H9 (cell line): ENCODE results near the gene TBC1D9B. TPM values are rescaled to one million over a fixed set of nuclear protein-coding genes. Genes with fewer than 3 reads are reported as not detected.

Experiments
- DNase-seq: peaks from one replicate; pipeline ENCODE4 v3.0.0-alpha.2; 2017
- H2AFZ ChIP-seq: one replicate; pipeline ENCODE4 v1.6.1; 2013; ENCODE audit warnings: mild to moderate bottlenecking, low read length, control low read depth, moderate library complexity
- H2AK5ac ChIP-seq: 2 replicates; pipeline ENCODE4 v1.6.1; 2013; ENCODE audit warnings: low read length, control low read depth, mixed read lengths; ENCODE audit not compliant: insufficient read length
- H2BK120ac ChIP-seq: one replicate; pipeline ENCODE4 v1.6.1; 2013; ENCODE audit warnings: low read depth, mild to moderate bottlenecking, low read length, control low read depth, inconsistent platforms; ENCODE audit not compliant: poor library complexity, severe bottlenecking
- H2BK12ac ChIP-seq: 2 replicates; pipeline ENCODE4 v1.6.1; 2013; ENCODE audit warnings: low read length, control low read depth, mixed read lengths, low read depth; ENCODE audit not compliant: insufficient read length
- H2BK15ac ChIP-seq: 2 replicates; pipeline ENCODE4 v1.6.1; 2013; ENCODE audit warnings: low read depth, low read length, control low read depth
- H2BK20ac ChIP-seq: one replicate; pipeline ENCODE4 v1.6.1; 2013; ENCODE audit warnings: low read depth, mild to moderate bottlenecking, low read length, control low read depth, inconsistent platforms; ENCODE audit not compliant: poor library complexity, severe bottlenecking
- H2BK5ac ChIP-seq: 2 replicates; pipeline ENCODE4 v1.6.1; 2013; ENCODE audit warnings: low read length, control low read depth, mixed read lengths; ENCODE audit not compliant: insufficient read length
- H3K14ac ChIP-seq: 2 replicates; pipeline ENCODE4 v1.6.1; 2013; ENCODE audit warnings: low read length, control low read depth; ENCODE audit not compliant: insufficient read depth
- H3K18ac ChIP-seq: 2 replicates; pipeline ENCODE4 v1.6.1; 2013; ENCODE audit warnings: low read depth, mild to moderate bottlenecking, mixed read lengths, low read length, control low read depth; ENCODE audit not compliant: insufficient read length
- H3K23ac ChIP-seq: 2 replicates; pipeline ENCODE4 v1.6.1; 2013; ENCODE audit warnings: low read length, control low read depth, mixed read lengths, low read depth; ENCODE audit not compliant: insufficient read length
- H3K23me2 ChIP-seq: 2 replicates; pipeline ENCODE4 v1.6.1; 2013; ENCODE audit warnings: low read depth, mild to moderate bottlenecking, mixed read lengths, low read length, control low read depth; ENCODE audit not compliant: insufficient read length, poor library complexity, severe bottlenecking
- H3K27ac ChIP-seq: 2 replicates; pipeline ENCODE4 v1.5.1; 2013; ENCODE audit warnings: low read length, control low read depth, mixed read lengths, low read depth; ENCODE audit not compliant: insufficient read length
- H3K27me3 ChIP-seq: 2 replicates; pipeline ENCODE4 v1.6.1; 2013; ENCODE audit warnings: low read length, control low read depth, inconsistent platforms; ENCODE audit not compliant: insufficient read depth
- H3K4ac ChIP-seq: 2 replicates; pipeline ENCODE4 v1.6.1; 2013; ENCODE audit warnings: low read depth, mild to moderate bottlenecking, control low read depth, inconsistent platforms, low read length, moderate library complexity
- H3K4me1 ChIP-seq: 2 replicates; pipeline ENCODE4 v1.6.1; 2013; ENCODE audit warnings: low read length, control low read depth, inconsistent platforms; ENCODE audit not compliant: insufficient read depth
- H3K4me2 ChIP-seq: 2 replicates; pipeline ENCODE4 v1.6.1; 2013; ENCODE audit warnings: low read length, control low read depth, mixed read lengths; ENCODE audit not compliant: insufficient read length, insufficient read depth
- H3K56ac ChIP-seq: 2 replicates; pipeline ENCODE4 v1.6.1; 2013; ENCODE audit warnings: low read depth, mild to moderate bottlenecking, mixed read lengths, low read length, control low read depth; ENCODE audit not compliant: insufficient read length
- H3K79me1 ChIP-seq: 2 replicates; pipeline ENCODE4 v1.6.1; 2013; ENCODE audit warnings: low read depth, mild to moderate bottlenecking, moderate library complexity, low read length, control low read depth, inconsistent platforms; ENCODE audit not compliant: insufficient read depth, poor library complexity, severe bottlenecking
- H3K79me2 ChIP-seq: 2 replicates; pipeline ENCODE4 v1.6.1; 2013; ENCODE audit warnings: low read length, control low read depth, inconsistent platforms; ENCODE audit not compliant: insufficient read depth
- H3K9ac ChIP-seq: 2 replicates; pipeline ENCODE4 v1.6.1; 2013; ENCODE audit warnings: low read length, control low read depth, mixed read lengths; ENCODE audit not compliant: insufficient read length; ENCODE audit errors: extremely low read depth
- H3K9me3 ChIP-seq: one replicate; pipeline ENCODE4 v1.6.1; 2013; ENCODE audit warnings: low read depth, low read length, inconsistent platforms; ENCODE audit not compliant: control insufficient read depth
- H3T11ph ChIP-seq: one replicate; pipeline ENCODE4 v1.6.1; 2013; ENCODE audit warnings: mild to moderate bottlenecking, low read length, control low read depth, inconsistent platforms
- H4K20me1 ChIP-seq: one replicate; pipeline ENCODE4 v1.6.1; 2013; ENCODE audit not compliant: control insufficient read depth, insufficient read length, insufficient read depth
- H4K5ac ChIP-seq: 2 replicates; pipeline ENCODE4 v1.6.1; 2013; ENCODE audit warnings: low read depth, mild to moderate bottlenecking, mixed read lengths, low read length, control low read depth; ENCODE audit not compliant: insufficient read length
- H4K8ac ChIP-seq: replicated peaks from 2 replicates; pipeline ENCODE4 v1.6.1; 2013; ENCODE audit warnings: low read length, control low read depth, mixed read lengths, low read depth; ENCODE audit not compliant: insufficient read length
- H4K91ac ChIP-seq: 2 replicates; pipeline ENCODE4 v1.6.1; 2013; ENCODE audit warnings: low read depth, mild to moderate bottlenecking, moderate library complexity, mixed read lengths, low read length, control low read depth; ENCODE audit not compliant: insufficient read length
- H3K27ac Mint-ChIP-seq, 3 experiments: 2 replicates in 2 of 3; 3 replicates in 1 of 3; pipeline ENCODE4 v1.8.0; 2020 to 2021; ENCODE audit warnings: mixed read lengths in 3 of 3, mild to moderate bottlenecking in 1 of 3, moderate library complexity in 1 of 3
- H3K27me3 Mint-ChIP-seq: 2 replicates; pipeline ENCODE4 v1.8.0; 2021; ENCODE audit warnings: low read depth, mild to moderate bottlenecking, moderate library complexity, mixed read lengths
- H3K36me3 Mint-ChIP-seq, 3 experiments: 2 replicates in 2 of 3; 3 replicates in 1 of 3; pipeline ENCODE4 v1.8.0; 2020 to 2021; ENCODE audit warnings: low read depth in 3 of 3, mixed read lengths in 3 of 3; ENCODE audit not compliant: insufficient read depth in 1 of 3
- H3K4me1 Mint-ChIP-seq, 2 experiments: 2 replicates each; pipeline ENCODE4 v1.8.0; 2020; ENCODE audit warnings: mixed read lengths in 2 of 2
- H3K4me3 Mint-ChIP-seq, 2 experiments: 2 replicates in 1 of 2; 3 replicates in 1 of 2; pipeline ENCODE4 v1.8.0; 2020 to 2021; ENCODE audit warnings: mild to moderate bottlenecking in 2 of 2, mixed read lengths in 2 of 2, moderate library complexity in 1 of 2
- H3K9me3 Mint-ChIP-seq, 2 experiments: 2 replicates in 1 of 2; 3 replicates in 1 of 2; pipeline ENCODE4 v1.8.0; 2020; ENCODE audit warnings: mild to moderate bottlenecking in 2 of 2, mixed read lengths in 2 of 2, moderate library complexity in 1 of 2
- CTCF ChIP-seq: fragments of 200-600 bp; sonication (generic); conservative IDR thresholded peaks from 3 replicates; pipeline ENCODE4 v1.8.0; 2021; ENCODE audit warnings: antibody characterized with exemption, mild to moderate bottlenecking
- WGBS: extraction: QIAGEN DNeasy Blood & Tissue Kit; methylation state at CpG from one replicate; pipeline ENCODE4 v1.1.7; 2013; ENCODE audit warnings: missing lambda C conversion rate, low lambda C conversion rate, mixed read lengths; ENCODE audit not compliant: insufficient read length; ENCODE audit errors: extremely low coverage; 5-methylcytosine and 5-hydroxymethylcytosine counted together
- total RNA-seq: library from RNA; stranded (reverse); gene quantifications from 2 replicates; pipeline ENCODE4 v1.2.1, GENCODE V29; 2021

TBC1D9B gene
- total RNA-seq, 1 experiment from 2014 or later = 62.1 TPM

- no peak overlapping the region for H4K8ac ChIP-seq
- Mint-ChIP-seq H3K36me3 (peaks cover 5 to 35% (median 22%) of the 10 kb centered on the region in 3 experiments; a peak in 6 of 7 replicates), H3K4me1 (peaks cover 38% of the 10 kb centered on the region in 2 experiments), H3K4me3 (peak overlapping the region; percentile 35 to 46; a peak in 3 of 5 replicates), H3K27ac (no peak overlapping the region; a peak in 1 of 7 replicates), H3K9me3 (no peaks in the 10 kb centered on the region; a peak in 1 of 5 replicates), H3K27me3 (peaks cover 13% of the 10 kb centered on the region)
- no peak overlapping the region for H3K56ac ChIP-seq
- no peak overlapping the region for H3T11ph ChIP-seq
- no peak overlapping the region for H2BK20ac ChIP-seq
- no peak for DNase-seq
- H3K4me2 ChIP-seq = no peak overlapping the region
- no peak overlapping the region for H3K27ac ChIP-seq
- no peak overlapping the region for H2BK15ac ChIP-seq
- no peak overlapping the region for H3K4ac ChIP-seq
- no peak overlapping the region for H2BK12ac ChIP-seq
- no peak overlapping the region for H2BK5ac ChIP-seq
- peaks cover 16% of the 10 kb centered on the region for H3K23me2 ChIP-seq
- H4K20me1 ChIP-seq = no peaks in the 10 kb centered on the region
- H3K9ac ChIP-seq = no peak overlapping the region
- no peak for TF ChIP-seq CTCF
- H4K5ac ChIP-seq = no peak overlapping the region
- no peak overlapping the region for H3K23ac ChIP-seq
- no peaks in the 10 kb centered on the region for H3K79me2 ChIP-seq
- no peak overlapping the region for H2AK5ac ChIP-seq
- no CpG with 5 or more reads among the region's 21 CpGs for WGBS
- no peaks in the 10 kb centered on the region for H3K27me3 ChIP-seq
- no peak overlapping the region for H3K18ac ChIP-seq
- no peaks in the 10 kb centered on the region for H3K79me1 ChIP-seq
- no peaks in the 10 kb centered on the region for H3K9me3 ChIP-seq
- no peak overlapping the region for H3K14ac ChIP-seq
- H3K4me1 ChIP-seq = no peaks in the 10 kb centered on the region; the same call in 1 of the 2 replicates
- H2BK120ac ChIP-seq = no peak overlapping the region
- no peak overlapping the region for H2AFZ ChIP-seq
- no peak overlapping the region for H4K91ac ChIP-seq
Observed at GRCh38 chr5:179815491-179816249, 92.0 kb downstream of the TBC1D9B start.
